ENCODE measurements around the gene SDS.

SDS gene

GRCh38 chr12:113347107-113347506 is 56.6 kb downstream of the SDS start:
- no peak for DNase-seq

DNA sequence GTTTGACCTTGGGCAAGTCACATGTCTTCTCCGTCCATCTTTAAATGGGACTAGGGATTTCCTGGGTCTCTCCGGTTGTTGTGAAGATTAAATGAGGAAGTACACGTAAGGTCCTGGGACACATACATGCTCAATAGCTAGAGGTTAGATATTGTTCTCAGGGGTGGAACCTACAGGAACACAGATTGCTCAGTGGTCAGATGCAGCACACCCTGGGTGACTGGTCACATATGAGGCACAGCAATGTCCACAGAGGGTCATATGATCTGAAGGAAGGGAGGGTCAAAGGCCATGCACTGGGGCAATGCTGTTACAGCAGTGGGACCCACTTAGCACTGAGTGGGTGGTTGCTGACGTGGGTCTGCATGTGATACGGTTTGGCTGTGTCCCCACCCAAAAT is 57.3 kb downstream of the SDS start:
- DNase-seq, result peak; percentile 56 to 87 (median 65)

GRCh38 chr12:113345318-113345717 is 58.4 kb downstream of the SDS start:
- no peak for DNase-seq

Measured in suppressor macrophage (primary cell).